ENCODE measurements around the gene ITGA7. TPM values are rescaled to one million over a fixed set of nuclear protein-coding genes. Genes with fewer than 3 reads are reported as not detected.

The ITGA7 gene
- polyA plus RNA-seq, 1 donor from 2014 or later: 13.5 TPM

DNA sequence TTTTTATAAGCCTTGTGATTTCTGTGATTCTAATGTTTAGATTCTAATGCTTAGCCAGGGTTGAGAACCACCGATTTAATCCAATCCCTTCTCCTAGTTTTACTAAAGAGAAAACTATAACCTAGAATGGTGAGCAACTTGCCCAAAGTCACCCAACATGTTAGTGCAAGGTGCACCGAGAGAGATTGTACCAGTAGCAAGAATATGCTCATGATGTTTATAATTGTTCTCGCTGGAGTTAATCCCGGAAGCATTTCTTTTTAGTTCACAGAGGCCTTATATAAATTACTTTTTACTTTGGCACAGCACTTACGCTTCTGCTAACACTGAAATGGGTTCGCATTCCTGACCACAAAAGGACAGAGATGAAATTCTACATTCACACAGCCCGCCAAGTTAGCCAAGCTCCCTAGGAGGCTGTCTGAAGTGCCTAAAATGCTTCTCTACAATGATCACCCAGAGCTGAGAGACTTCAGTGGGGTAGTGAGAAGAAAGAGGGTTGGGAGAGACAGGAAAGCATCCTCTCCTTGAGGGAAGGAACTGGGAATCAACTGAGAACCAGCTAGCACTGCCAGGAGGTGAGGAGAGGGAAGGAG lies 7.6 kb upstream of the ITGA7 start:
- H3K4me2 ChIP-seq (ENCODE audit: low read length): peak overlapping the region; percentile 74
- H3K27ac ChIP-seq (ENCODE audit: low read length): peak overlapping the region; percentile 70
- peaks cover 7% of the 10 kb centered on the region for H3K79me2 ChIP-seq (replicated peaks; ENCODE audit: insufficient read depth, low read length)
- peak overlapping the region; percentile 80 for H3K4me3 ChIP-seq (ENCODE audit: low read length)
- H2AFZ ChIP-seq (ENCODE audit: low read depth, low read length): peak overlapping the region; percentile 96
- TF ChIP-seq MXI1 (conservative IDR thresholded peaks at IDR 0.05; ENCODE audit: poor library complexity, severe bottlenecking) (no peak), EP300 (conservative IDR thresholded peaks at IDR 0.05; ENCODE audit: poor library complexity, severe bottlenecking) (no peak), POLR2AphosphoS5 (IDR thresholded peaks at IDR 0.05) (no peak), REST (IDR thresholded peaks at IDR 0.05; ENCODE audit: borderline replicate concordance) (no peak), TAF1 (IDR thresholded peaks at IDR 0.05; ENCODE audit: low read depth) (no peak), EZH2 (IDR thresholded peaks at IDR 0.05; ENCODE audit: borderline replicate concordance, insufficient read depth, low read length, poor library complexity, severe bottlenecking) (no peak), SMC3 (conservative IDR thresholded peaks at IDR 0.05; ENCODE audit: poor library complexity) (no peak), RAD21 (conservative IDR thresholded peaks at IDR 0.05) (no peak)
- TF ChIP-seq, protein P1, sequence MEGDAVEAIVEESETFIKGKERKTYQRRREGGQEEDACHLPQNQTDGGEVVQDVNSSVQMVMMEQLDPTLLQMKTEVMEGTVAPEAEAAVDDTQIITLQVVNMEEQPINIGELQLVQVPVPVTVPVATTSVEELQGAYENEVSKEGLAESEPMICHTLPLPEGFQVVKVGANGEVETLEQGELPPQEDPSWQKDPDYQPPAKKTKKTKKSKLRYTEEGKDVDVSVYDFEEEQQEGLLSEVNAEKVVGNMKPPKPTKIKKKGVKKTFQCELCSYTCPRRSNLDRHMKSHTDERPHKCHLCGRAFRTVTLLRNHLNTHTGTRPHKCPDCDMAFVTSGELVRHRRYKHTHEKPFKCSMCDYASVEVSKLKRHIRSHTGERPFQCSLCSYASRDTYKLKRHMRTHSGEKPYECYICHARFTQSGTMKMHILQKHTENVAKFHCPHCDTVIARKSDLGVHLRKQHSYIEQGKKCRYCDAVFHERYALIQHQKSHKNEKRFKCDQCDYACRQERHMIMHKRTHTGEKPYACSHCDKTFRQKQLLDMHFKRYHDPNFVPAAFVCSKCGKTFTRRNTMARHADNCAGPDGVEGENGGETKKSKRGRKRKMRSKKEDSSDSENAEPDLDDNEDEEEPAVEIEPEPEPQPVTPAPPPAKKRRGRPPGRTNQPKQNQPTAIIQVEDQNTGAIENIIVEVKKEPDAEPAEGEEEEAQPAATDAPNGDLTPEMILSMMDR (IDR thresholded peaks at IDR 0.05; ENCODE audit: poor library complexity, severe bottlenecking): no peak
- no peaks in the 10 kb centered on the region for H3K9me2 ChIP-seq (ENCODE audit: insufficient read depth, low read length)
- H3F3A ChIP-seq (ENCODE audit: insufficient read depth, low read length, poor library complexity, severe bottlenecking): no peaks in the 10 kb centered on the region
- peak overlapping the region; percentile 83 for H3K9ac ChIP-seq (ENCODE audit: low read length)
- H3K27me3 ChIP-seq (ENCODE audit: insufficient read depth, low read depth, low read length): no peaks in the 10 kb centered on the region
- no peaks in the 10 kb centered on the region for H4K20me1 ChIP-seq (ENCODE audit: insufficient read depth)
- no peaks in the 10 kb centered on the region for H3K9me3 ChIP-seq (ENCODE audit: low read length)
- H3K36me3 ChIP-seq (ENCODE audit: insufficient read depth, low read length): no peaks in the 10 kb centered on the region

DNA sequence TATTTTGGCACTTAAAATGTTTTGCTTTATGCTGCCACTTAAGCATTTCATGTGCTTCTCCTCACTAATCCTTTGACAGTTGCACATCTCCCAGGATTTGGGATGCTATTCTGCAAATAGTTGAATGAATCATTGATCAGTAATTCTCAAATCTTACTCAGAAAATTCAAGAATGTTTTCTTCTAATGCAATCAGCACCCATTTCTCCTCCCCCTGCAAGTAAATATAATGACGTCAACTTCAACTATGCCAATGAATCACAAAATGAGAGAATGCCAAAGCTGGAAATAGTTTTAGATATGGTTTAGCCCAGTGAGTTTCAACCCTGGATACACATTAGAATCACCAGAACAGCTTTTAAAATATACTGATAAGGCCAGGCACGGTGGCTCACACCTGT lies 6.0 kb upstream of the ITGA7 start:
- Histone ChIP-seq H3K9ac (ENCODE audit: low read length) (no peak overlapping the region), H3K79me2 (replicated peaks; ENCODE audit: insufficient read depth, low read length) (peaks cover 7% of the 10 kb centered on the region), H3K27ac (ENCODE audit: low read length) (no peak overlapping the region), H3F3A (ENCODE audit: insufficient read depth, low read length, poor library complexity, severe bottlenecking) (no peaks in the 10 kb centered on the region), H3K4me2 (ENCODE audit: low read length) (no peak overlapping the region), H3K27me3 (ENCODE audit: insufficient read depth, low read depth, low read length) (peaks cover 10% of the 10 kb centered on the region), H3K9me3 (ENCODE audit: low read length) (no peaks in the 10 kb centered on the region), H4K20me1 (ENCODE audit: insufficient read depth) (no peaks in the 10 kb centered on the region), H3K9me2 (ENCODE audit: insufficient read depth, low read length) (no peaks in the 10 kb centered on the region), H2AFZ (ENCODE audit: low read depth, low read length) (no peak overlapping the region), H3K36me3 (ENCODE audit: insufficient read depth, low read length) (no peaks in the 10 kb centered on the region), H3K4me3 (ENCODE audit: low read length) (no peak overlapping the region)
- TF ChIP-seq EZH2 (IDR thresholded peaks at IDR 0.05; ENCODE audit: borderline replicate concordance, insufficient read depth, low read length, poor library complexity, severe bottlenecking) (no peak), EP300 (conservative IDR thresholded peaks at IDR 0.05; ENCODE audit: poor library complexity, severe bottlenecking) (no peak), MXI1 (conservative IDR thresholded peaks at IDR 0.05; ENCODE audit: poor library complexity, severe bottlenecking) (no peak), RAD21 (conservative IDR thresholded peaks at IDR 0.05) (no peak), SMC3 (conservative IDR thresholded peaks at IDR 0.05; ENCODE audit: poor library complexity) (no peak)

Measured in neural cell (in vitro differentiated cells).